ENCODE measurements around the gene CDHR2.

The CDHR2 gene

GRCh38 chr5:176542596-176543427, 6.3 kb upstream of the CDHR2 start:
- CTCF ChIA-PET: interaction anchor here (0.6 to 3.8 kb wide), 9 partner anchors 9 to 135 kb away, joined by 3 to 18 read pairs (median 4); partner anchors contain the start of gene CLTB
- POLR2A ChIA-PET (ENCODE audit: low non-redundant PET): interaction anchor here (1.0 kb wide), 2 partner anchors 12 to 95 kb away, joined by 4 to 5 read pairs; partner anchors contain the start of gene FAF2
- H3K27ac ChIP-seq: peak overlapping the region; percentile 94
- TF ChIP-seq, protein P1, sequence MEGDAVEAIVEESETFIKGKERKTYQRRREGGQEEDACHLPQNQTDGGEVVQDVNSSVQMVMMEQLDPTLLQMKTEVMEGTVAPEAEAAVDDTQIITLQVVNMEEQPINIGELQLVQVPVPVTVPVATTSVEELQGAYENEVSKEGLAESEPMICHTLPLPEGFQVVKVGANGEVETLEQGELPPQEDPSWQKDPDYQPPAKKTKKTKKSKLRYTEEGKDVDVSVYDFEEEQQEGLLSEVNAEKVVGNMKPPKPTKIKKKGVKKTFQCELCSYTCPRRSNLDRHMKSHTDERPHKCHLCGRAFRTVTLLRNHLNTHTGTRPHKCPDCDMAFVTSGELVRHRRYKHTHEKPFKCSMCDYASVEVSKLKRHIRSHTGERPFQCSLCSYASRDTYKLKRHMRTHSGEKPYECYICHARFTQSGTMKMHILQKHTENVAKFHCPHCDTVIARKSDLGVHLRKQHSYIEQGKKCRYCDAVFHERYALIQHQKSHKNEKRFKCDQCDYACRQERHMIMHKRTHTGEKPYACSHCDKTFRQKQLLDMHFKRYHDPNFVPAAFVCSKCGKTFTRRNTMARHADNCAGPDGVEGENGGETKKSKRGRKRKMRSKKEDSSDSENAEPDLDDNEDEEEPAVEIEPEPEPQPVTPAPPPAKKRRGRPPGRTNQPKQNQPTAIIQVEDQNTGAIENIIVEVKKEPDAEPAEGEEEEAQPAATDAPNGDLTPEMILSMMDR (conservative IDR thresholded peaks at IDR 0.05; ENCODE audit: low read depth): peak; percentile 73
- DNase-seq (ENCODE audit: low spot score): peak; percentile 38

- peak overlapping the region; percentile 94 for H3K27ac ChIP-seq
- TF ChIP-seq, protein P1 (conservative IDR thresholded peaks at IDR 0.05; ENCODE audit: low read depth): no peak
- POLR2A ChIA-PET (ENCODE audit: low non-redundant PET): interaction anchor here (0.6 to 1.0 kb wide), 5 partner anchors 11 to 126 kb away, joined by 3 to 5 read pairs (median 4); partner anchors contain the start of gene FAF2
- CTCF ChIA-PET: interaction anchor here (0.5 to 3.8 kb wide), 7 partner anchors 9 to 136 kb away, joined by 3 to 18 read pairs (median 8); partner anchors contain the start of gene CLTB
- DNase-seq (ENCODE audit: low spot score): peak; percentile 64
These were observed 5.5 kb upstream of the CDHR2 start for GRCh38 chr5:176543428-176544182.

DNA sequence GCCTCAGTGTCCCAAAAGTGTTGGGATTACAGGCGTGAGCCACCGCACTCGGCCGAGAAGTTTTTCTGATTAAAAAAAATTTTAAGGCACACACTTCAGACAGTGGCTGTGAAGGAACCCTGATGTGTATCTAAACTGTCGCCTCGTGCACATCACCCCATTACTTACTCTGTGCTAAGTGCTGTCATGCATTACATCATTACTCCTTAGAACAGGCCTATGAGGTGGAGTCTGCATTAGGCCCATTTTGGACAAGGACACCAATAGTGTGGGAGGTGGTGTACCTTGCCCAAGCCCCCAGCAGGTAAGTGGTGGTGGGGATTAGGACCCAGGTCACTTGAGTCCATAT, 3.8 kb upstream of the CDHR2 start:
- CTCF ChIA-PET: no interaction called here
- DNase-seq (ENCODE audit: low spot score): no peak
- TF ChIP-seq, protein P1 (conservative IDR thresholded peaks at IDR 0.05; ENCODE audit: low read depth): no peak
- POLR2A ChIA-PET (ENCODE audit: low non-redundant PET): no interaction called here
- H3K27ac ChIP-seq: peak overlapping the region; percentile 94

GRCh38 chr5:176545737-176546509, 3.2 kb upstream of the CDHR2 start:
- ChIA-PET POLR2A (ENCODE audit: low non-redundant PET) (interaction anchor here (0.6 to 0.7 kb wide), 2 partner anchors 9 to 74 kb away, joined by 3 to 4 read pairs; partner anchors contain the start of gene RNF44), CTCF (interaction anchor here (0.6 kb wide), 1 partner anchor 28 kb away, joined by 3 read pairs; no protein-coding TSS in a partner anchor)
- peak; percentile 43 for DNase-seq (ENCODE audit: low spot score)
- TF ChIP-seq, protein P1 (conservative IDR thresholded peaks at IDR 0.05; ENCODE audit: low read depth): no peak
- peak overlapping the region; percentile 94 for H3K27ac ChIP-seq

- ChIA-PET POLR2A (ENCODE audit: low non-redundant PET) (no interaction called here), CTCF (no interaction called here)
- DNase-seq (ENCODE audit: low spot score): no peak
These were observed 1.3 kb upstream of the CDHR2 start for GRCh38 chr5:176547802-176548201.

More at GRCh38 chr5:176547802-176548201, 1.3 kb upstream of the CDHR2 start:
- no peak overlapping the region for H3K27ac ChIP-seq
- TF ChIP-seq, protein P1 (conservative IDR thresholded peaks at IDR 0.05; ENCODE audit: low read depth): no peak

Data from RWPE1 (cell line).